ENCODE measurements around the gene TMEM131. TPM values are rescaled to one million over a fixed set of nuclear protein-coding genes. Genes with fewer than 3 reads are reported as not detected.

The TMEM131 gene
- total RNA-seq, 1 donor from 2014 or later: 35.3 TPM

DNA sequence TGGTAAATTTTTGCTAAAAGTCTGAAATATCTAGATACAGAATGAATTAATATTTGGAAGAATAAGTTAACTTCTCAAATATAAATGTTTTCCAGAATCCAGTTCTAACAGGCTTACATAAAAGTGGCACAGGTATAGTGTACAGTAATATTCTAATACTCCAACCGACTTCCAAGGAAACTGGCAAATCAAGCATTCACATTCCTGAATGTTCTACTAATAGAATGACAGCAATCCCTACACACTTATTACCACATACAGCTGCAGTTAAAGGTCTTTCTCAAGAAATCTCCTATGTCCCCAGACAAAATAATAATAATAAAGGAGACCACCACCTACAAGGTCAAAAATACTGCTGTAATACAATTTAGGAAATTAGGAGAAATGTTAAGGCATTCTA is 31.9 kb downstream of the TMEM131 start:
- Histone ChIP-seq H3K4me3 (ENCODE audit: insufficient read depth, low read depth, low read length) (no peak overlapping the region), H3K4me2 (ENCODE audit: low read length) (no peak overlapping the region), H3K27ac (ENCODE audit: low read depth, low read length) (no peak overlapping the region), H3K79me2 (ENCODE audit: insufficient read depth, low read length) (peaks cover 96% of the 10 kb centered on the region), H3K27me3 (ENCODE audit: insufficient read depth, low read length) (no peaks in the 10 kb centered on the region), H3K9ac (ENCODE audit: low read length) (no peak overlapping the region), H3K9me3 (ENCODE audit: insufficient read depth, low read depth, low read length) (no peaks in the 10 kb centered on the region), H3K4me1 (ENCODE audit: insufficient read depth, low read length) (no peaks in the 10 kb centered on the region), H2AFZ (ENCODE audit: low read depth, low read length) (no peak overlapping the region), H3K36me3 (ENCODE audit: insufficient read depth, low read length) (no peaks in the 10 kb centered on the region), H4K20me1 (ENCODE audit: insufficient read depth, low read length) (peaks cover 79% of the 10 kb centered on the region)
- H3K4me3 Mint-ChIP-seq (ENCODE audit: unreplicated experiment): no peak overlapping the region
- H3K27ac Mint-ChIP-seq (ENCODE audit: unreplicated experiment): no peak overlapping the region
- TF ChIP-seq, protein P1, sequence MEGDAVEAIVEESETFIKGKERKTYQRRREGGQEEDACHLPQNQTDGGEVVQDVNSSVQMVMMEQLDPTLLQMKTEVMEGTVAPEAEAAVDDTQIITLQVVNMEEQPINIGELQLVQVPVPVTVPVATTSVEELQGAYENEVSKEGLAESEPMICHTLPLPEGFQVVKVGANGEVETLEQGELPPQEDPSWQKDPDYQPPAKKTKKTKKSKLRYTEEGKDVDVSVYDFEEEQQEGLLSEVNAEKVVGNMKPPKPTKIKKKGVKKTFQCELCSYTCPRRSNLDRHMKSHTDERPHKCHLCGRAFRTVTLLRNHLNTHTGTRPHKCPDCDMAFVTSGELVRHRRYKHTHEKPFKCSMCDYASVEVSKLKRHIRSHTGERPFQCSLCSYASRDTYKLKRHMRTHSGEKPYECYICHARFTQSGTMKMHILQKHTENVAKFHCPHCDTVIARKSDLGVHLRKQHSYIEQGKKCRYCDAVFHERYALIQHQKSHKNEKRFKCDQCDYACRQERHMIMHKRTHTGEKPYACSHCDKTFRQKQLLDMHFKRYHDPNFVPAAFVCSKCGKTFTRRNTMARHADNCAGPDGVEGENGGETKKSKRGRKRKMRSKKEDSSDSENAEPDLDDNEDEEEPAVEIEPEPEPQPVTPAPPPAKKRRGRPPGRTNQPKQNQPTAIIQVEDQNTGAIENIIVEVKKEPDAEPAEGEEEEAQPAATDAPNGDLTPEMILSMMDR (IDR thresholded peaks at IDR 0.05; ENCODE audit: insufficient read depth, low read depth, low read length): no peak
- TF ChIP-seq EZH2 (IDR thresholded peaks at IDR 0.05; ENCODE audit: insufficient read depth, low read length): no peak
- no peaks in the 10 kb centered on the region for H3K27me3 Mint-ChIP-seq (ENCODE audit: low read depth, unreplicated experiment)
- H3K9me3 Mint-ChIP-seq (ENCODE audit: unreplicated experiment): no peaks in the 10 kb centered on the region
- peaks cover under 1% of the 10 kb centered on the region for H3K36me3 Mint-ChIP-seq (ENCODE audit: low read depth, unreplicated experiment)
- FAIRE-seq: no peak
- DNase-seq (ENCODE audit: low read depth): peak; percentile 19
- H3K4me1 Mint-ChIP-seq (ENCODE audit: low read depth, unreplicated experiment): peaks cover 14% of the 10 kb centered on the region

DNA sequence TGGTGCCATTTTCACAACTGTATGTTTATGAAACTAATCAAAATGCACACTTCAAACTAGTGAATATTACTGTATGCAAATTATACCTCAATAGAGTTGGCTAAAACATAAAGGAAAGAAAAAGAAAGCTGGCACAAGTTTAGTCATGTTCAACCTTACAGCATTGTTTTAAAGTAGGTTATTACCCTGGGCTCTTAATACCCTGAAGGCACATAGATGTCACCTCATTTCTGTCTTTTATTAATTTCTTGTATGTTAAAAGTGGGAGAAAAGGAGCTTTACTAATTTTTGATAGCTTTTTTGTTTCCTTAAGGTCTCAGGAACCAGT is 32.7 kb downstream of the TMEM131 start:
- peaks cover 14% of the 10 kb centered on the region for H3K4me1 Mint-ChIP-seq (ENCODE audit: low read depth, unreplicated experiment)

DNA sequence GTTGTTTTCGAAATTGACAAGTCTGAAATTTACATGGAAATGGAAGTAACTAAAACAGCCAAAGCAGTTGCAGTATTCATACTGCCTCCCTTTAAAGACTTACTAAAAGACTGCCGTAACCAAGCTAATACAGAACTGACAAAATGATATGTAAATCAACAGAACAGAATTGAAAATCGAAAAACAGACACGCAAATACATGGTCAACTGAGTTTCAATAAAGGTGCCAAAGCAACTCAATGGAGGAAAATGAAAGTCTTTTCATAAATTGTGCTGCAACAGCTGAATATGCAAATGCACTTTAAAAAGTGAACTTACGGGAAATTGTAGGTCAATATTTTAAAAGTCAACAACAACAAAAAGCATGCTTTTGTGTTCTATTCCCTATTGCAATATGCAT is 34.2 kb downstream of the TMEM131 start:
- Histone ChIP-seq H3K27ac (ENCODE audit: low read depth, low read length) (no peak overlapping the region), H4K20me1 (ENCODE audit: insufficient read depth, low read length) (peaks cover 72% of the 10 kb centered on the region), H3K27me3 (ENCODE audit: insufficient read depth, low read length) (no peaks in the 10 kb centered on the region), H3K9me3 (ENCODE audit: insufficient read depth, low read depth, low read length) (no peaks in the 10 kb centered on the region), H2AFZ (ENCODE audit: low read depth, low read length) (no peak overlapping the region), H3K4me2 (ENCODE audit: low read length) (no peak overlapping the region), H3K4me1 (ENCODE audit: insufficient read depth, low read length) (no peaks in the 10 kb centered on the region), H3K9ac (ENCODE audit: low read length) (no peak overlapping the region), H3K36me3 (ENCODE audit: insufficient read depth, low read length) (no peaks in the 10 kb centered on the region), H3K79me2 (ENCODE audit: insufficient read depth, low read length) (peaks cover 89% of the 10 kb centered on the region), H3K4me3 (ENCODE audit: insufficient read depth, low read depth, low read length) (no peak overlapping the region)
- Mint-ChIP-seq H3K4me1 (ENCODE audit: low read depth, unreplicated experiment) (peaks cover 18% of the 10 kb centered on the region), H3K27ac (ENCODE audit: unreplicated experiment) (no peak overlapping the region), H3K27me3 (ENCODE audit: low read depth, unreplicated experiment) (no peaks in the 10 kb centered on the region), H3K9me3 (ENCODE audit: unreplicated experiment) (no peaks in the 10 kb centered on the region), H3K36me3 (ENCODE audit: low read depth, unreplicated experiment) (peaks cover 5% of the 10 kb centered on the region), H3K4me3 (ENCODE audit: unreplicated experiment) (no peak overlapping the region)
- TF ChIP-seq EZH2 (IDR thresholded peaks at IDR 0.05; ENCODE audit: insufficient read depth, low read length): no peak
- TF ChIP-seq, protein P1 (IDR thresholded peaks at IDR 0.05; ENCODE audit: insufficient read depth, low read depth, low read length): no peak
- FAIRE-seq (no peak), DNase-seq (ENCODE audit: low read depth) (no peak)

More for the DNA sequence above, 32.7 kb downstream of the TMEM131 start:
- no peaks in the 10 kb centered on the region for H3K4me1 ChIP-seq (ENCODE audit: insufficient read depth, low read length)
- H3K27me3 ChIP-seq (ENCODE audit: insufficient read depth, low read length): no peaks in the 10 kb centered on the region
- Mint-ChIP-seq H3K27ac (ENCODE audit: unreplicated experiment) (no peak overlapping the region), H3K9me3 (ENCODE audit: unreplicated experiment) (no peaks in the 10 kb centered on the region), H3K36me3 (ENCODE audit: low read depth, unreplicated experiment) (peaks cover 5% of the 10 kb centered on the region), H3K27me3 (ENCODE audit: low read depth, unreplicated experiment) (no peaks in the 10 kb centered on the region), H3K4me3 (ENCODE audit: unreplicated experiment) (no peak overlapping the region)
- no peak for DNase-seq (ENCODE audit: low read depth)
- no peak overlapping the region for H3K9ac ChIP-seq (ENCODE audit: low read length)
- H4K20me1 ChIP-seq (ENCODE audit: insufficient read depth, low read length): peaks cover 80% of the 10 kb centered on the region
- no peaks in the 10 kb centered on the region for H3K36me3 ChIP-seq (ENCODE audit: insufficient read depth, low read length)
- FAIRE-seq: no peak
- no peak overlapping the region for H3K4me2 ChIP-seq (ENCODE audit: low read length)
- peaks cover 96% of the 10 kb centered on the region for H3K79me2 ChIP-seq (ENCODE audit: insufficient read depth, low read length)
- H3K4me3 ChIP-seq (ENCODE audit: insufficient read depth, low read depth, low read length): no peak overlapping the region
- no peak overlapping the region for H2AFZ ChIP-seq (ENCODE audit: low read depth, low read length)
- no peak for TF ChIP-seq EZH2 (IDR thresholded peaks at IDR 0.05; ENCODE audit: insufficient read depth, low read length)
- TF ChIP-seq, protein P1 (IDR thresholded peaks at IDR 0.05; ENCODE audit: insufficient read depth, low read depth, low read length): no peak
- no peaks in the 10 kb centered on the region for H3K9me3 ChIP-seq (ENCODE audit: insufficient read depth, low read depth, low read length)
- H3K27ac ChIP-seq (ENCODE audit: low read depth, low read length): no peak overlapping the region

Data from astrocyte (in vitro differentiated cells and primary cell).